ENCODE data around the gene ANKRD6. TPM values are rescaled to one million over a fixed set of nuclear protein-coding genes. Genes with fewer than 3 reads are reported as not detected.

Gene ANKRD6
- total and polyA plus RNA-seq, 8 donors = 6.3 to 14.7 (median 9.6) TPM

DNA sequence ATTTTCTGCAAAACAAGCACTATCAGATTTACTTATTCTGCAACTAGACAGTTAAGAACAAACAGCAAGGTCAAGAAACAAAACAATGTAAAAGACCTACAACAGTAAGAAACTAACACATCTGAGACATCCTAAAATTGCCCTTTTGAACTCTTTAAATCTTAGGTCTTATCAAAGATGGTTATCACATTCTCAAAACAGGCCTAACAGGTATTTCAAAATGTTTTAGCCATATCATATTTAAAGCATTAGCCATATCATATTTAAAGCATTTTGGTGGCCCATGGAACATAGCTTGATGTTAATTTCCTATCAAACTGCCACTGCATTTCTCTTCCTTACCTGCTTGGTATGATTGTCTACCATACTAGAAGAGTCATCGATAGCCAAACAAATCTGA, 216.7 kb downstream of the ANKRD6 start:
- intact Hi-C loops (cut with DNase I) = no loop called here
- no peak for FAIRE-seq
- TF ChIP-seq, protein P1, sequence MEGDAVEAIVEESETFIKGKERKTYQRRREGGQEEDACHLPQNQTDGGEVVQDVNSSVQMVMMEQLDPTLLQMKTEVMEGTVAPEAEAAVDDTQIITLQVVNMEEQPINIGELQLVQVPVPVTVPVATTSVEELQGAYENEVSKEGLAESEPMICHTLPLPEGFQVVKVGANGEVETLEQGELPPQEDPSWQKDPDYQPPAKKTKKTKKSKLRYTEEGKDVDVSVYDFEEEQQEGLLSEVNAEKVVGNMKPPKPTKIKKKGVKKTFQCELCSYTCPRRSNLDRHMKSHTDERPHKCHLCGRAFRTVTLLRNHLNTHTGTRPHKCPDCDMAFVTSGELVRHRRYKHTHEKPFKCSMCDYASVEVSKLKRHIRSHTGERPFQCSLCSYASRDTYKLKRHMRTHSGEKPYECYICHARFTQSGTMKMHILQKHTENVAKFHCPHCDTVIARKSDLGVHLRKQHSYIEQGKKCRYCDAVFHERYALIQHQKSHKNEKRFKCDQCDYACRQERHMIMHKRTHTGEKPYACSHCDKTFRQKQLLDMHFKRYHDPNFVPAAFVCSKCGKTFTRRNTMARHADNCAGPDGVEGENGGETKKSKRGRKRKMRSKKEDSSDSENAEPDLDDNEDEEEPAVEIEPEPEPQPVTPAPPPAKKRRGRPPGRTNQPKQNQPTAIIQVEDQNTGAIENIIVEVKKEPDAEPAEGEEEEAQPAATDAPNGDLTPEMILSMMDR (IDR thresholded peaks at IDR 0.05) = no peak

DNA sequence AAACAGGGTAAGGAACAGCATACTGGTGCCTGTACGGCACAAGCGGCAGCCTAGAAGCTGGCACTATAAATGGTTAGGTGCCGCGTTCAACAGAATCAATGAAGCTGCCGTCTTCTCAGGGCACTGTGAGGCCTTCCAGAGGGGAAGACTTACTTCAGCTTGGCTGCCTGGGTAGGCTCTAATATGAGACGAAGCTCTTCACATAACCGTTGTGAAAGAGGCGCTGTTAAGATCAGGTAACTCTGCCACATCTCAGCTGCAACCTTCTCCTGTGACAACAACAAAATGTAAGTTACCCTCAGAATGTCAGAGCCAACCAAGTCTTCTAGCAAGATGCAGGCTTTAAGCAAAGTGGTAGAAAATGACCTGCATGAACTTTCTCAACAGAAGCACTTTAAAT, 217.6 kb downstream of the ANKRD6 start:
- ATAC-seq (no peak), FAIRE-seq (no peak), DNase-seq (no peak)
- Histone ChIP-seq H3K27me3 (no peaks in the 10 kb centered on the region), H3K27ac (no peak overlapping the region), H3K36me3 (peaks cover 0 to 58% (median 6%) of the 10 kb centered on the region in 3 donors), H3K4me3 (no peak overlapping the region), H3K9me3 (no peaks in the 10 kb centered on the region), H3K4me1 (no peaks in the 10 kb centered on the region)
- TF ChIP-seq, protein P1 (IDR thresholded peaks at IDR 0.05) = no peak
- WGBS, 2 donors = 87 to 92% methylated on average over 8 of the region's 8 CpGs
- intact Hi-C loops (cut with DNase I) = no loop called here

More for the DNA sequence above, 216.7 kb downstream of the ANKRD6 start:
- H3K9me3 ChIP-seq = no peaks in the 10 kb centered on the region
- 99 to 100% methylated on average over 1 of the region's 1 CpG for WGBS, 2 donors
- H3K27me3 ChIP-seq = no peaks in the 10 kb centered on the region
- no peak overlapping the region for H3K4me3 ChIP-seq
- peaks cover 0 to 56% (median 5%) of the 10 kb centered on the region in 3 donors for H3K36me3 ChIP-seq
- no peak for DNase-seq
- H3K4me1 ChIP-seq = no peaks in the 10 kb centered on the region
- no peak for ATAC-seq
- no peak overlapping the region for H3K27ac ChIP-seq

DNA sequence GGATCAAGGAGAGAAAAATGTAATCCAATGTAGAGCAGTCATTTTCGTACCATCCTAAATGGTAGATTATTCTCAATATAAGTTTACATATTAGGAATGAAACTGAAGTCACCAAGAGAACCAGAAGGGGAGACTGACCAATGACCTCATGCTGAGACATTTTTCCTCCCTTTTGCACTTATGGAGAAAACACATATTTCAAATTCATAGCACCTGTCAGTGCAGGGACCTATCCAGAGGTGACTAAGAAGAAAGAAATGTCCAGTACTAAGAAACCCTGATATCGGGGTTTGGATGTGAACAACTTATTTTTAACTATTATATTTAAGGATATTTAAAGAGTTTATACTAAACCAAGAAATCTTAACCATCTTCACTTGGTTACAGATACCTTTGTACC, 222.2 kb downstream of the ANKRD6 start:
- Histone ChIP-seq H3K4me3 (no peak overlapping the region), H3K27ac (no peak overlapping the region), H3K9me3 (no peaks in the 10 kb centered on the region), H3K4me1 (no peaks in the 10 kb centered on the region), H3K36me3 (peaks cover 0 to 66% (median 17%) of the 10 kb centered on the region in 3 donors), H3K27me3 (no peaks in the 10 kb centered on the region)
- FAIRE-seq (no peak), ATAC-seq (no peak), DNase-seq (no peak)
- intact Hi-C loops (cut with DNase I) = no loop called here
- TF ChIP-seq, protein P1 (IDR thresholded peaks at IDR 0.05) = no peak
- 93 to 97% methylated on average over 2 of the region's 2 CpGs for WGBS, 2 donors

DNA sequence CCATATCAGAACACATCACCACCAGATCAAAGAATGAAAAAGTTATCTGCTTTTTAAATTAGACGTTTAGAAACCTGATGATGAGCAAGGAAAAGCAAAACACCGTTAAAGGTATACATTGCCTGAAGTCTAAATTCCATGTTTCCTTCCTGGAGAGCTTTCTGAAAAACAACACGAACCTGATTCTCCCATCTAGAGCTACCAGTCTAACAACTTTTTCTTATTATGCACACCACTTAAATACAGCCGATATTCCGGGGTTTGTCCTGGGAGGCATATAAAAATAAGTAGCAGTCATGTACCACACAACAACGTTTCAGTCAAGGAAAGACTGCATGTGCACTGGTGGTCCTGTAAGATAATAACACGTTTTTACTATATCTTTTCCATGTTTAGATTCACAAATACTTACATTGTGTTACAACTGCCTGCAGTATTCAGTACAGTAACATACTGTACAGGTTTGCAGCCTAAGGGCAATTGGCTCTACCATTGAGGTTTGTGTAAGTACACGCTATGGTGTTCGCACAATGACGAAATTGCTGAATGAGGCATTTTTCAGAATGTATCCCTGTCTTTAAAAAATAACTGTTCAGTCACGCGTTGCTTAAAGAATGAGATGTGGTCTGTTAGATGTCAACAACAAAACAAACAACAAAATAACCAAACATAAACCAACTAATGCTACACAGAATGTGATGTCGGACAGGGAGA, 224.7 kb downstream of the ANKRD6 start:
- WGBS, 2 donors = 80% methylated on average over 13 of the region's 13 CpGs
- intact Hi-C loops (cut with DNase I) = no loop called here
- TF ChIP-seq, protein P1 (IDR thresholded peaks at IDR 0.05) = no peak

DNA sequence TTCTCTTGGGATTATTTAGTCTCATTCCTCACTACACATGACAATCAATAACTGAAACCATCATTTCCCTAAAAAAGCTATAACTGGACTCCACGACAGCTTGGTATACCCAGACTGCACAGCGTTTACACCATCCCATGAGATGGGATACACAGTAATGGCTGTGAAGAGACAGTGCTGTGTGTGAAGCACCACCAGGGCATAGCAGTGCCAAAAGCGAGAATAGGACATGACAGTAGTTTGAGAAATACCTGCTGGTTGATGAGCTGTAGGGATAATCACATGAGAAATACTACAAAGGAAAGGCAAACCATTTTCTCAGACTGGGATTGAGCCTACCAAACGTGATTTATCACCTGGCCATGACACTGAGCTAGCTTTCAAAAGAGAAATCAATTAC, 228.0 kb downstream of the ANKRD6 start:
- no peak for ATAC-seq
- FAIRE-seq = no peak
- H3K4me1 ChIP-seq = no peaks in the 10 kb centered on the region
- no peaks in the 10 kb centered on the region for H3K9me3 ChIP-seq
- H3K27me3 ChIP-seq = no peaks in the 10 kb centered on the region
- no peak for DNase-seq
- H3K4me3 ChIP-seq = no peak overlapping the region
- TF ChIP-seq, protein P1 (IDR thresholded peaks at IDR 0.05) = no peak
- 88 to 89% methylated on average over 4 of the region's 4 CpGs for WGBS, 2 donors
- peaks cover 0 to 61% (median 17%) of the 10 kb centered on the region in 3 donors for H3K36me3 ChIP-seq
- intact Hi-C loops (cut with DNase I) = no loop called here
- H3K27ac ChIP-seq = no peak overlapping the region

More for the DNA sequence above, 224.7 kb downstream of the ANKRD6 start:
- no peak overlapping the region for H3K4me3 ChIP-seq
- no peaks in the 10 kb centered on the region for H3K4me1 ChIP-seq
- FAIRE-seq = no peak
- no peaks in the 10 kb centered on the region for H3K9me3 ChIP-seq
- H3K36me3 ChIP-seq = peaks cover 0 to 72% (median 23%) of the 10 kb centered on the region in 3 donors
- no peak overlapping the region for H3K27ac ChIP-seq
- DNase-seq = no peak
- ATAC-seq = no peak
- H3K27me3 ChIP-seq = no peaks in the 10 kb centered on the region
